ENCODE measurements around the gene UGDH.

Gene UGDH

DNA sequence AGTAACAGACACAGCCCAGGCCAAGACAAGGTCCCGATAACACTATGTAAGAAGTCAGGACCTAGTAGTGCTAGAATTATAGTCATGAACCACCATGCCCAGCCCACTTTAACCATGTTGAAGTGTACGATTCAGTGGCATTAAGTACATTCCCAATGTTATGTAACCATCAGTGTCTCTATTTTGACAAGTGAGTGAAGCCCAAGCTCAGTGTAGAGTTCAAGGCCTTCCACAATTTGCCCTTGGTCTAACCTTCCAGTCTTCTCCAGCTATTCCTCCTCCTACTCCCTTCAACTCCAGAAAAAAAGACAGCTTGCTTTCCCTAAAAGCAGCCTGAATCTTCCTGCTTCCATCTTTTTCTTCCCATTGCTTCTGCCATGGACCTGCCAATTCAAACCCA lies 36.9 kb downstream of the UGDH start:
- DNase-seq (no peak), ATAC-seq (no peak)
- H3K27ac Mint-ChIP-seq, result no peak overlapping the region
- H3K4me1 Mint-ChIP-seq, result no peaks in the 10 kb centered on the region
- H3K4me3 Mint-ChIP-seq, result no peak overlapping the region
- H3K27me3 Mint-ChIP-seq, result no peaks in the 10 kb centered on the region
- H3K36me3 Mint-ChIP-seq (ENCODE audit: low read depth), result no peaks in the 10 kb centered on the region
- H3K9me3 Mint-ChIP-seq, result no peaks in the 10 kb centered on the region

GRCh38 chr4:39486221-39486804 lies 40.9 kb downstream of the UGDH start:
- H3K4me3 Mint-ChIP-seq, result no peak overlapping the region
- H3K27ac Mint-ChIP-seq, result no peak overlapping the region

GRCh38 chr4:39484582-39485272 lies 42.5 kb downstream of the UGDH start:
- H3K4me1 Mint-ChIP-seq, result no peaks in the 10 kb centered on the region
- no peaks in the 10 kb centered on the region for H3K36me3 Mint-ChIP-seq (ENCODE audit: low read depth)
- H3K9me3 Mint-ChIP-seq, result peaks cover 4% of the 10 kb centered on the region
- H3K27ac Mint-ChIP-seq, result no peak overlapping the region
- no peaks in the 10 kb centered on the region for H3K27me3 Mint-ChIP-seq
- DNase-seq (no peak), ATAC-seq (no peak)
- H3K4me3 Mint-ChIP-seq, result no peak overlapping the region

More at GRCh38 chr4:39486221-39486804, 40.9 kb downstream of the UGDH start:
- Mint-ChIP-seq H3K36me3 (ENCODE audit: low read depth) (no peaks in the 10 kb centered on the region), H3K9me3 (peaks cover 4% of the 10 kb centered on the region), H3K4me1 (no peaks in the 10 kb centered on the region), H3K27me3 (no peaks in the 10 kb centered on the region)
- no peak for DNase-seq
- no peak for ATAC-seq

- DNase-seq (no peak), ATAC-seq (no peak)
- H3K27me3 Mint-ChIP-seq, result no peaks in the 10 kb centered on the region
- H3K4me1 Mint-ChIP-seq, result no peaks in the 10 kb centered on the region
- no peak overlapping the region for H3K4me3 Mint-ChIP-seq
- no peak overlapping the region for H3K27ac Mint-ChIP-seq
- peaks cover 4% of the 10 kb centered on the region for H3K9me3 Mint-ChIP-seq
- peaks cover 8% of the 10 kb centered on the region for H3K36me3 Mint-ChIP-seq (ENCODE audit: low read depth)
These were observed 46.1 kb downstream of the UGDH start for GRCh38 chr4:39480902-39481695.

DNA sequence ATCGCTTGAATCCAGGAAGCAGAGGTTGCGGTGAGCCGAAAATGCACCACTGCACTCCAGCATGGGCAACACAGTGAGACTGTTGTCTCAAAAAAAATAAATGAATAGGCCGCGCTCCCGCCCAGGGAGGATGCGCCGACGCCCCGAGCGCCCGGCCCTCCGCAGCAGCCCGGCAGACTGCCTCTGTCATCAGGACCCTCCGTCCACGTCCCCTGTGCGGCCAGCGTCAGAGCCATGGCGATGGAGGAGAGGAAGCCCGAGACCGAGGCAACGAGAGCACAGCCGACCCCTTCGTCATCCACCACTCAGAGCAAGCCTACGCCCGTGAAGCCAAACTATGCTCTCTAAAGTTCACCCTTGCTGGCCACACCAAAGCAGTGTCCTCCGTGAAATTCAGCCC lies 47.0 kb downstream of the UGDH start:
- no peak for DNase-seq
- Mint-ChIP-seq H3K4me3 (no peak overlapping the region), H3K27me3 (no peaks in the 10 kb centered on the region), H3K36me3 (ENCODE audit: low read depth) (peaks cover 8% of the 10 kb centered on the region), H3K4me1 (no peaks in the 10 kb centered on the region), H3K9me3 (peaks cover 4% of the 10 kb centered on the region), H3K27ac (no peak overlapping the region)
- ATAC-seq, result no peak

- Mint-ChIP-seq H3K27ac (no peak overlapping the region), H3K4me1 (no peaks in the 10 kb centered on the region), H3K27me3 (no peaks in the 10 kb centered on the region), H3K9me3 (no peaks in the 10 kb centered on the region), H3K36me3 (ENCODE audit: low read depth) (peaks cover 18% of the 10 kb centered on the region), H3K4me3 (no peak overlapping the region)
- ATAC-seq (no peak), DNase-seq (no peak)
These were observed 50.9 kb downstream of the UGDH start for GRCh38 chr4:39476187-39476895.

DNA sequence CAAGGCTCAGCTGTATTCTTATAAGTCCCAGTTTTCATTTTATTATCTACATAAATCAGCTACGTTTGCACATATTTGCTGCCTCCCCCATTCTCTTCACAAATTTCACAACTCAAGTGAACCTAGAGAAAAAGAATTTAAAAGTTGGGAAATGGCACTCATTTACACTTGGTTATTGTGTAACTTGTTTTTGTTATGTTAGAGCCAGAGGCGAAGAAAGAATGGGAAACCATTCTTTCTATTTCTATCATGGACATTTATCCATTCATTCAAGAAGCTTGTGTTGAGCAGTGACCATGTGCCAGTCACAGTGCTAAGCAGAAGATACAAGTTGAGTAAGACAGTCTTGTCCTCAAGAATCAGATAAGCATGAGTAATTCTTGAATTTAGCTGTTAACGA lies 54.8 kb downstream of the UGDH start:
- H3K27ac Mint-ChIP-seq, result no peak overlapping the region
- H3K36me3 Mint-ChIP-seq (ENCODE audit: low read depth), result peaks cover 33% of the 10 kb centered on the region
- no peak for DNase-seq
- H3K4me1 Mint-ChIP-seq, result peaks cover 4% of the 10 kb centered on the region
- ATAC-seq, result no peak
- no peak overlapping the region for H3K4me3 Mint-ChIP-seq
- no peaks in the 10 kb centered on the region for H3K27me3 Mint-ChIP-seq
- H3K9me3 Mint-ChIP-seq, result no peaks in the 10 kb centered on the region

- no peak for DNase-seq
- Mint-ChIP-seq H3K27ac (no peak overlapping the region), H3K27me3 (no peaks in the 10 kb centered on the region), H3K36me3 (ENCODE audit: low read depth) (peaks cover 30% of the 10 kb centered on the region), H3K9me3 (no peaks in the 10 kb centered on the region), H3K4me1 (peaks cover 4% of the 10 kb centered on the region), H3K4me3 (no peak overlapping the region)
- no peak for ATAC-seq
These were observed 56.8 kb downstream of the UGDH start for GRCh38 chr4:39470402-39470801.

- H3K9me3 Mint-ChIP-seq, result no peaks in the 10 kb centered on the region
- peak overlapping the region; percentile 13 for H3K27ac Mint-ChIP-seq
- H3K4me1 Mint-ChIP-seq, result peaks cover 7% of the 10 kb centered on the region
- peaks cover 38% of the 10 kb centered on the region for H3K36me3 Mint-ChIP-seq (ENCODE audit: low read depth)
- no peaks in the 10 kb centered on the region for H3K27me3 Mint-ChIP-seq
- no peak overlapping the region for H3K4me3 Mint-ChIP-seq
- DNase-seq (no peak), ATAC-seq (peak; percentile 52)
These were observed 57.7 kb downstream of the UGDH start for GRCh38 chr4:39469429-39470077.

DNA sequence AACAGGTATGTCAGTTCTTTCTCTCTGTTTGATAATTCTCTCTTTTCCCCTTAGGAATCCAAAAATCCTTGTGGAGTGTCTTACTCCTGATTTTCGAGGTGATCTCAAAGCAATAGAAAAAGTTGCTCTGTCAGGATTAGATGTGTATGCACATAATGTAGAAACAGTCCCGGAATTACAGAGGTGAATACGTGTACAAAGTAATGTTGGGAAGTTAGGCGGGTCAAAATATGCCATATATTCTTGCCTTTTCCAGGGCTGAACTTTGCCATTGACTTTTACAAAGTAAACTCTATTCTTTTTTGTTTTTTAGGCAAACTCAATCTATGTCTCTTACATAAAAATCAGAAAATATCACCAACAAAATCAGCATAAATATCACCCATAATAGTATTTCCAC lies 59.8 kb downstream of the UGDH start:
- peaks cover 39% of the 10 kb centered on the region for H3K36me3 Mint-ChIP-seq (ENCODE audit: low read depth)
- ATAC-seq, result no peak
- no peaks in the 10 kb centered on the region for H3K27me3 Mint-ChIP-seq
- no peak overlapping the region for H3K27ac Mint-ChIP-seq
- no peaks in the 10 kb centered on the region for H3K9me3 Mint-ChIP-seq
- peaks cover 7% of the 10 kb centered on the region for H3K4me1 Mint-ChIP-seq
- no peak overlapping the region for H3K4me3 Mint-ChIP-seq
- DNase-seq, result no peak

DNA sequence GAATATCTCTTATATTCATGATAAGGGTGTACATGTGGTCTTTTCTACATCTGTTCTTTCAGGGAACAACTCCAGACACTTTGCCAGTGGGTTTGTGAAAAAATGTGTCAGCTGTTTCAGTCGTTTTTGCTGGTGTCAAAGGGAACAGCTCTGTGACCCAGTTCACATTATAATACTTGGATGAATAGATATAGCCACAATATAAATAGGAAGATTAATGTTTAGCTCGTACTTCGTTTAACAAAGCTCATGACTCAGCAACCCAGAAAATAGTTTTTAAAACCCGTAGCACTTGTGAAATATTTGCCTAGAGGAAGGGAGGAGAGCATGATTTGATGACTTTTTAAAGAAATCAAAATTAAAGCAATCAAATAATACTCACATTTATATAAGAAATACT lies 60.5 kb downstream of the UGDH start:
- Mint-ChIP-seq H3K4me3 (no peak overlapping the region), H3K36me3 (ENCODE audit: low read depth) (peaks cover 36% of the 10 kb centered on the region), H3K27me3 (no peaks in the 10 kb centered on the region), H3K27ac (no peak overlapping the region), H3K9me3 (no peaks in the 10 kb centered on the region), H3K4me1 (peaks cover 7% of the 10 kb centered on the region)
- ATAC-seq (no peak), DNase-seq (no peak)

GRCh38 chr4:39464886-39465501 lies 62.2 kb downstream of the UGDH start:
- Mint-ChIP-seq H3K36me3 (ENCODE audit: low read depth) (peaks cover 34% of the 10 kb centered on the region), H3K27me3 (no peaks in the 10 kb centered on the region), H3K27ac (peak overlapping the region; percentile 2), H3K9me3 (no peaks in the 10 kb centered on the region), H3K4me3 (no peak overlapping the region), H3K4me1 (peaks cover 19% of the 10 kb centered on the region)
- peak; percentile 86 for ATAC-seq
- no peak for DNase-seq

DNA sequence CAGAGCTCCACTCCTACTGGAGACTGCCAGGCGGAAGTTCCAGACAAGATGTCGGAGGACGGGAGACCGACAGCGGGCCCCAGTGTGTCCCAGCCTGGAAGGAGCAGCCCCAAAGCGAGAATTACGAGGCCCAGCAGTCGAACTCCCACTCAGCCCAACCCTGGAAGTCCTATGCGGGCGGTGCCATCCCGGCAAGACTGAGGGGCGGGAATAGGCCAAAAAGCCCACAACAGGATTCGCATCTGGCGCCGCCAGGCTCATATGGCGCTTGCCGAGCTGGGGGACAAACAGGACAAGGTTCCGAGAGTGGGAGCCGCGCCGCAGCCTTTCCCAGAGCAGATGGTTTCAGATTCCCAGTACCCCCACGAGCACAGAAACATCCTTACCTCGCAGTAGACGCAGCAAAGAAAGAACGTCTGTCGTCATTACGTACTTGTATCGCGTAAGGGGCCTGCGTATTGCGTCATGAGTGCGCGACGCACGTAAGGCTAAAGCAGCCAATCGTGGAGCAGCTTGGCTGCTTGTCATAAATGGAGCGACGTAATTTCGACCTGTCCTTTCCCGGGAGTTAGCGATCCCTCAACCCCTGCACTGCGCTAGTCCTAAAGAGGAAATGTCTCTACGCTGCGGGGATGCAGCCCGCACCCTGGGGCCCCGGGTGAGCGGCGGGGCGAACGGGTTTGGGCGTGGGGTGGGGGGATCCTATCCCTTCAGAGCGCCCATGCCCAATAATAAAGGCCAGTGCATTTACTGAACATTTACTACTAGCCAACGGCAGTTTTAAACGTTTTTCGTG lies 68.5 kb downstream of the UGDH start, which contains the start of the genes LIAS and RPL9:
Gene LIAS (plus strand): TSS at position 552 of the 796 bp plus-strand sequence. CDS start 62 bp downstream, at position 614.
Gene RPL9 (minus strand): TSS at position 418 of the 796 bp plus-strand sequence. CDS start 483 bp downstream, outside the sequence.
- H3K4me1 Mint-ChIP-seq, result peaks cover 61% of the 10 kb centered on the region
- H3K36me3 Mint-ChIP-seq (ENCODE audit: low read depth), result peaks cover 70% of the 10 kb centered on the region
- peak within 1 kb of the TSS; percentile 99 for H3K27ac Mint-ChIP-seq
- H3K9me3 Mint-ChIP-seq, result no peaks in the 10 kb centered on the region
- H3K27me3 Mint-ChIP-seq, result peaks cover 4% of the 10 kb centered on the region
- H3K4me3 Mint-ChIP-seq, result peak within 1 kb of the TSS; percentile 99
- DNase-seq (peak; percentile 90), ATAC-seq (peak; percentile 95)
